ENCODE data around the gene BTBD9. TPM values are rescaled to one million over a fixed set of nuclear protein-coding genes. Genes with fewer than 3 reads are reported as not detected.

BTBD9 gene
- total RNA-seq, 2 experiments from 2014 or later = 11.0 to 13.8 TPM

DNA sequence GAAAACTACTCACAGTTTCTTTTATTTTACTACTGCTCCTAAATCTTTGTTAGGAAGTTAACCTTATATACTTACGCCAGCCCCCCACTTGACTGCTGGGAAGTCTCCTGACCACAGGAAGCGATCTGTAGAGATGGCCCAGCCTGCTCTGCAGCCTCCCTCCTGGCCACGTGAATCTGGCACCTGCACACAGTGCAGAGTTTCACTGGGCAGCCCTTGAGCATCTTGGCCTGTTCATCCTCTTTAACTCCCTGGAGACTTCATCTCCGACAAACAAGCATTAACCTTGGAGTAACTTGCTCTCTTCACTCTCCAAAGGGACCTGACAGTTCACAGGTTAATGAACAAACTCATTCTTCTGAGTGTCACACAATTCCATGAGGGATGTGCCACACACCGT is 294.1 kb downstream of the BTBD9 start:
- ATAC-seq (no peak), DNase-seq (no peak)
- Mint-ChIP-seq H3K27ac (no peak overlapping the region), H3K4me1 (no peaks in the 10 kb centered on the region), H3K9me3 (ENCODE audit: low read depth) (no peaks in the 10 kb centered on the region), H3K27me3 (no peaks in the 10 kb centered on the region), H3K4me3 (no peak overlapping the region), H3K36me3 (no peaks in the 10 kb centered on the region)
- CTCF ChIA-PET = no interaction called here

DNA sequence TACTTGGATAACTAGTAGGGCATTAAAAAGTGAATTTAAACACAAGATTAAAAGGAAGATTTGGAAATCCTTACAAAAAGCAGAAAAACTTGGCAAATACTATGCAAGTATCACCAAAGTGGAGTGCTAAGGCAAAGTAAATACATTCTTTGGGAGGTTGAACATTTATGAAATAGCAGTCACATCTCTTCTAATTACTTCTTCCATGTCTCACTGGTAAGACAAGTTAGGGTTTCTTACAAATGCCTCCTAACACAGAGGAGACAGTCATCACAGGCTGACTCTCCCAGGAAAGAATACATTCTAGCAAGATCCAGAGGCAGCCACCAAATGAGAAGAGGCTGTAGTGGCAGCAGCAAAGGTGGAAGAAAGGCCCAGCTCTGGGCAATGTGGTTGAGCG is 298.2 kb downstream of the BTBD9 start:
- Mint-ChIP-seq H3K9me3 (ENCODE audit: low read depth) (no peaks in the 10 kb centered on the region), H3K27ac (no peak overlapping the region), H3K4me1 (no peaks in the 10 kb centered on the region), H3K27me3 (no peaks in the 10 kb centered on the region), H3K36me3 (no peaks in the 10 kb centered on the region), H3K4me3 (no peak overlapping the region)
- CTCF ChIA-PET = no interaction called here
- no peak for DNase-seq
- no peak for ATAC-seq

DNA sequence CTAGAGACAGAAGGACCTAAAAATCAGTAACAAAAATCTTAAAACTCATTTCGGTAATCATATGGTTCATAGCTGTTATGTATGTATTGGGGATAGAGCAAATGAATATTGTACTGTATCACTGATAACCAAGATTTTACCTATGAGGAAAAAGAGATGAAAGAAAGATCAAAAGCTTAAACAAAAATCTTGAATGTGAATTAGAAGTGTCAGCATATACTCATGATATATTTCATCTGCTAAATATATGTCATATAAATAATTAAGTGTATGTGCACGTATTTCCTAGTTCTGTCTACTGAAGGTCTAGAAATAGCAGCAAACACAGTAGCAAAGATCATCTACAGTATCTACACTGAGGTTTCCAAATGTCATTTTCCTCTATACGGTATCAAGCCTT is 299.8 kb downstream of the BTBD9 start:
- DNase-seq = no peak
- ATAC-seq = no peak
- Mint-ChIP-seq H3K36me3 (peaks cover under 1% of the 10 kb centered on the region), H3K27ac (no peak overlapping the region), H3K4me3 (no peak overlapping the region), H3K4me1 (no peaks in the 10 kb centered on the region), H3K27me3 (no peaks in the 10 kb centered on the region), H3K9me3 (ENCODE audit: low read depth) (peaks cover 1% of the 10 kb centered on the region)
- CTCF ChIA-PET = no interaction called here

DNA sequence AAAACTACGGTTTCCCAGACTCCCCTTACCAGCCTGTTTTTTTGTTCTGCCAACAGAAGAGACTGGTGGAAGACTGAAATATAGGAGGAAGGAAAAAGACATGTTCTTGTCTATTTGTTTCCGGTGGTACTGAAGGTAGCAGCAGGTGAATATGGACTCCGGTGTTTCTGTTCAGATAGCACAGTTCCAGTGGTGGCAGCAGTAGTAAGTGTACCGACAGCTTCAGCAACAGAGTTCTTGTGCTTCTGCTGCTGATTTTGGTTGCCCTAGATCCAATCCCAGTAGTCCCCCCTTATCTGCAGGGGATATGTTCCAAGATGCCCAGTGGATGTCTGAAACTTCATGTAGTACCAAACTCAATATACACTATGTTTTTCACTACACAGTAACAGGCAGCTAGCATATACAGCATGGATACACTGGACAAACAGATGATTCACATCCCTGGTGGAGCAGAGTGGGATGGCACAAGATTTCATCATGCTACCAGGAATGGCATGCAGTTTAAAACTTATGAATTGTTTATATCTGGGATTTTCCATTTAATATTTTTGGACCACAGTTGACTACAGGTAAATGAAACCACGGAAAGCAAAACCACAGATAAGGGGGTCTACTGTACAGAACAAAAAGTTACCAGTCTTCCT is 301.8 kb downstream of the BTBD9 start:
- Mint-ChIP-seq H3K36me3 (peaks cover 12% of the 10 kb centered on the region), H3K27ac (no peak overlapping the region), H3K4me1 (no peaks in the 10 kb centered on the region), H3K4me3 (no peak overlapping the region), H3K27me3 (no peaks in the 10 kb centered on the region), H3K9me3 (ENCODE audit: low read depth) (peaks cover 10% of the 10 kb centered on the region)
- CTCF ChIA-PET = no interaction called here
- ATAC-seq = no peak
- DNase-seq = no peak

DNA sequence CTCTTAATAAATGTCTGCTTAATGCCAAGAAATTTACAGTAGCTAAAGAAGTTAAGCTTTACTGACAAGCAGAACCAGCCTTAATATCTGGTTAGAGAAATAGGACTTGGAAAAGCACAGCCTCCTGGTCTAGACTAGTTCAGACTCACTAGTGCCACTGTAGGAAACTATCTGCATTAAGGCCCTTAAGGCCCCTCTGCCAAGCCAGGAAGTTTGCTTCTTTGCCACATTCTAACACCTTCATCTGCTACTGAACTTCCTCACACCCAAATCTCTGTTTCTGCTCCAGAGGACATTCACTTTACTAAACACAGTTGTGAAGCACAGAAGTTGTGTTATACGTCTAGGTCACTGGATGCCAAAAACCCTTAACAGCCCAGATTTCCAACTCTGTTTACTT is 302.8 kb downstream of the BTBD9 start:
- CTCF ChIA-PET = no interaction called here
- no peak overlapping the region for H3K4me3 Mint-ChIP-seq

DNA sequence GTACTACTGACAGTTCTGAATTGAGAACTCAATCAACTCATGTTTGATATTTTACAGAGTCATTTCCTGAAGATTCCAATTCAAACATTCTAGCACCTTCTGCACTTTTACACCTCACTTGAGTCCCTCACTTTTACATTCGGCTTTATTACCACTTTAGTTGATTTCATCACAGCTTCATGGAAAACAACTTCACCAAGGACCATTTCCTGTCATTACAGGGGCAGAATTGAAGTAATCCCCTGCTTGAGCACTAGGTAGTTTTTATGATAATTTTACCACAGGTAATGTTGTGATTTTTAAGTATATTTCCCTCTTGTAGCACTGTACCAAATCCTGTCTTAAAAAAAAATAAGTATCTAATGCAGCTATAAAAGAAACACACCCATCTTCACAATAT is 312.9 kb downstream of the BTBD9 start:
- Mint-ChIP-seq H3K27me3 (no peaks in the 10 kb centered on the region), H3K27ac (no peak overlapping the region), H3K9me3 (ENCODE audit: low read depth) (no peaks in the 10 kb centered on the region), H3K36me3 (no peaks in the 10 kb centered on the region), H3K4me3 (no peak overlapping the region), H3K4me1 (no peaks in the 10 kb centered on the region)
- CTCF ChIA-PET = no interaction called here
- no peak for ATAC-seq
- DNase-seq = no peak

More for the DNA sequence above, 302.8 kb downstream of the BTBD9 start:
- peaks cover 12% of the 10 kb centered on the region for H3K36me3 Mint-ChIP-seq
- H3K27me3 Mint-ChIP-seq = no peaks in the 10 kb centered on the region
- no peak overlapping the region for H3K27ac Mint-ChIP-seq
- ATAC-seq (no peak), DNase-seq (no peak)
- H3K4me1 Mint-ChIP-seq = no peaks in the 10 kb centered on the region
- peaks cover 12% of the 10 kb centered on the region for H3K9me3 Mint-ChIP-seq (ENCODE audit: low read depth)

DNA sequence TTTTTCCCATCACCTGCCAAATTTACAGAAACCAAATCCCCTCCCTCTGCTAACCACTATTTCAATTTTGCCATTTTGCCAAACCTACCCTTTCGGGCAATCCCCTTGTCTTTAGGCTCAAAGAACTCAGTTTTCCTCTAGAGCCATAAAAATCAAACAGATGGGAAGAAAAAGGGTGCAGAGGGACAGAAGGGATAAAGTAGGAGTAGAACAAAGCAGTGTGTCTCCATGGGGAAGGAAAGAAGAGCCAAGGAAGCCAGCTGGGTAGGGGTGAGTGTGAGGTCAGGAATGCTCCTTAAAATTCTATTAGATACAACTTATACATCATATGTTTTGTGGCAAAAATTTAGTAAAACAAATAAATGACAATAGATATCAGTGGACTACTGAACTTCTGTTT is 316.5 kb downstream of the BTBD9 start:
- H3K9me3 Mint-ChIP-seq (ENCODE audit: low read depth) = no peaks in the 10 kb centered on the region
- H3K36me3 Mint-ChIP-seq = no peaks in the 10 kb centered on the region
- no peaks in the 10 kb centered on the region for H3K4me1 Mint-ChIP-seq
- no peaks in the 10 kb centered on the region for H3K27me3 Mint-ChIP-seq
- ATAC-seq (no peak), DNase-seq (no peak)
- CTCF ChIA-PET = no interaction called here
- H3K4me3 Mint-ChIP-seq = no peak overlapping the region
- no peak overlapping the region for H3K27ac Mint-ChIP-seq

DNA sequence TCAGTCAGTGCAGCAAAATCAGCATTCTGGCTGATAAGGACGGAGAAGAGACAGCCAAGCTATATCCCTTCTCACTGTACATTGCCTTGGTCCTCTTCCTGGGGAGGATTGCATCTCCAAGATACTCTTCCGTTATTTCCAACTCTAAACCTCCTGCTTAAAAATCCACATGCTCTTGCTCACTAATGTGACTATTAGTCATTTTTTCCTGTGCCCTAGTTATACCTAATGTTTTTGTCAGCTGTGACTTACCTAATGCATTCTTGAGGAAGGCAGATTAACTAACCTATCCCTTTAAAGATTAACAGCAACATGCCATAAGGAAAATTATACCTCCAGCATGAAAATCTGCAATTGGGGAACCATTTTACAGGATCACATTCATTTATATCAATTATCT is 317.6 kb downstream of the BTBD9 start:
- CTCF ChIA-PET = no interaction called here
- DNase-seq (no peak), ATAC-seq (no peak)
- Mint-ChIP-seq H3K27ac (no peak overlapping the region), H3K4me1 (no peaks in the 10 kb centered on the region), H3K27me3 (no peaks in the 10 kb centered on the region), H3K9me3 (ENCODE audit: low read depth) (no peaks in the 10 kb centered on the region), H3K36me3 (no peaks in the 10 kb centered on the region), H3K4me3 (no peak overlapping the region)

DNA sequence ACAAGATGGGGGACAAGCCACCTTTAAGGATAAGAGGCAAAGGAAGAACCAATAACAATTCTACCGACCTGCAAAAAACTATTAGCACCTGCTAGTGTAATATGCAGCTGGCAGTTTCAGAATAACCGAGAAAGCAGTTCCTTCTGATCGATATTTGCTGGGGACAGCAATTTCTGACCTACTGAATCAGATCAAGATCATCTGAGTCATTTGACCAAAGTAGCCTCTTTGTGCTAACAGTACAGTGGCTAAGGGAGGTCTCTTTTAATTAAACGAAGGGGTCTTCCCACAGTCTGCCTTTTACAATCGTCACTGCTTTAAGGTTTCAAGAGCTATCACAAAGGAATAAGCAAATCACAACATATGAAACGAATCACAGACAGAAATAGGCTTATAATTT is 318.9 kb downstream of the BTBD9 start:
- CTCF ChIA-PET = no interaction called here
- Mint-ChIP-seq H3K36me3 (no peaks in the 10 kb centered on the region), H3K27ac (no peak overlapping the region), H3K4me1 (no peaks in the 10 kb centered on the region), H3K9me3 (ENCODE audit: low read depth) (no peaks in the 10 kb centered on the region), H3K4me3 (no peak overlapping the region), H3K27me3 (no peaks in the 10 kb centered on the region)
- ATAC-seq = no peak
- DNase-seq = no peak

DNA sequence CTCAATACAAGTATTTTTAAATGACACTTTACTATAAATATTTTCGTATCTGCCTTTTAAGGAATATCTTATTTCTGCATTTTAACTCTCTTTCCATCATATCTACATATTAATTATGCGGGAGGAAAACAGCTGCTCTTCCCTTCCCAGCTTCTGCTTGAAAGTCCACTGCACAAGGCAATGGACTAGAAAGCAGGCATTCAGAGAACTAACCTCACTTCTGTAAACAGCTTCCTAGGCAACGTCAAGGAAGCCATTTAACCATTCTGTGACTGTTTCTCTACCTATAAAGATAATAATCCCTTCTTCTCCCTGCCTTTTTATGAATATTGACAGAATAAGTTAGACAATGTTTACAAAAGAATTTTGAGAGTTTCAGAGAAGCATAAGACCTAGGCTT is 319.4 kb downstream of the BTBD9 start:
- Mint-ChIP-seq H3K9me3 (ENCODE audit: low read depth) (no peaks in the 10 kb centered on the region), H3K36me3 (no peaks in the 10 kb centered on the region), H3K4me3 (no peak overlapping the region), H3K4me1 (no peaks in the 10 kb centered on the region), H3K27ac (no peak overlapping the region), H3K27me3 (no peaks in the 10 kb centered on the region)
- ATAC-seq (no peak), DNase-seq (no peak)
- CTCF ChIA-PET = no interaction called here

DNA sequence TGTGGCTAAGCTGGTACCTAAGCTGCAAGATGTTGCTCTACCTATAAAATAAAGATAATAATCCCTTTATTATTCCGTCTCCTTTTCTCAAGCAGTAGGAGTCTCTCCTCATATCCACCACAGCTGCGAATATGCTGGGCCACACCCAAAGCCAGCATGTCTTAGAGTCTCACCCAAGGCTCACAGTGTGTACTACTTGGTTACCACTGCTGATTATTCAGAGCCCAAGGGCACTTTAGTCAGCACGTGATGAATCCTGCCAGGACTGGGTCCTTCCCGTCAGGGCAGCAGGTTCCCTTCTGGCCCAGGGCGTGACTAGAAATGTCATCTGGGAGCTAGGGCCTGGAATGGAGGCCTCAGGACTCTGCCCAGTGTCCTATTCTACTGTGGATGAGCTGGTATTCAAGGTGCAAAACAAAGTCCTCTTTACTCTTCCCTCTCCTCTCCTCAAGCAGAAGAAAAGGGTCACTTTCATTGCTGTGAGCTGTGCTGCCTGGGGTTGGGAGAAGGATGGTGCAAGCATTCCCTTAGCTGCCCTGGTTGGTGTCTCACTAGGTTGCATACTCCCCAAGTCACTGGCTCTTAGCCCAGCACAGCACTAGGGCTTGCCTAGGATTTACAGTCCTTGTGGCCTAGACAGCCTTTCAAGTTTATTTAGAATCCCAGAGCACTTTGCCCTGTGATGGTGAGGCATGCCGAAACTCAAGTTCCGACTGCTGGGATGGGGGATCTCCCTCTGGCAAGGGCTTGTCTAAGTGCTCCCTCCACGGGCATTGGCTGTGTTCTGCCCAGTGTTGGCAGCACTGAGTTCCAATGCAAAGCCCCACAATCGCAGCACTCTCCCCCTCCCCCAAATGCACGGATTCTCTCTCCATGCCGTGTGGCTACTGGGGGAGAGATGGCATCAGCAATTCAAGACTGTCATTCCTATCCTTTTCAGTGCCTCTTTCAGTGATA is 320.2 kb downstream of the BTBD9 start:
- ATAC-seq (no peak), DNase-seq (no peak)
- Mint-ChIP-seq H3K9me3 (ENCODE audit: low read depth) (no peaks in the 10 kb centered on the region), H3K4me3 (no peak overlapping the region), H3K27ac (no peak overlapping the region), H3K4me1 (no peaks in the 10 kb centered on the region), H3K27me3 (no peaks in the 10 kb centered on the region), H3K36me3 (no peaks in the 10 kb centered on the region)
- CTCF ChIA-PET = no interaction called here

DNA sequence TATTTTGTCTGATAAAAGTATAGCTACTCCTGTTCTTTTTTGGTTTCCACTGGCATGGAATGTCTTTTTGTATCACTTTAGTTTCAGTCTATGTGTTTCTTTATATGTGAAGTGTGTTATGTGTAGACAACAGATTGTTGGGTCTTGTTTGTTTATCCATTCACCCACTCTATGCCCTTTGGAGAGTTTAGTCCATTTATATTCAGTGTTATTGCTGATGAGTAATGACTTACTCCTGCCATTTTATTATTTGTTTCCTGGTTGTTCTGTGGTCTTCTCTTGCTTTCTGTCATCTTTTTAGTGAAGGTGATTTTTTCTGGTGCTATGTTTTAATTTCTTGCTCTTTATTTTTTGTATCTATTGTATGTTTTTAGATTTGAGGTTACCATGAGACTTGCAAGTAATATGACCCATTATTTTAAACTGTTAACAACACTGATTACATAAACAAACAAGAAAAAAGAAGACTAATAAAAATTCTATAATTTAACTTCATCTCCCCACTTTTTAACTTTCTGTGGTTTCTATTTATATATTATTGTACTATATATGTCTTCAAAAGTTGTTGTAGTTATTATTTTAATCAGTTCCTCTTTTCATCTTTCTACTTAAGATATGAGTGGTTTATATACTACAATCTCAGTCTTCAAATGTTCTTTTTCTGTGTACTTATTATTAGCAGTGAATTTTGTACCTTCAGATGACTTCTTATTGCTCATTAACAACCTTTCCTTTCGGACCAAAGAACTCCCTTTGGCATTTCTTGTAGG is 323.4 kb downstream of the BTBD9 start:
- Mint-ChIP-seq H3K9me3 (ENCODE audit: low read depth) (no peaks in the 10 kb centered on the region), H3K27me3 (no peaks in the 10 kb centered on the region), H3K4me3 (no peak overlapping the region), H3K27ac (no peak overlapping the region), H3K36me3 (no peaks in the 10 kb centered on the region), H3K4me1 (no peaks in the 10 kb centered on the region)
- CTCF ChIA-PET = no interaction called here
- ATAC-seq = no peak
- no peak for DNase-seq

DNA sequence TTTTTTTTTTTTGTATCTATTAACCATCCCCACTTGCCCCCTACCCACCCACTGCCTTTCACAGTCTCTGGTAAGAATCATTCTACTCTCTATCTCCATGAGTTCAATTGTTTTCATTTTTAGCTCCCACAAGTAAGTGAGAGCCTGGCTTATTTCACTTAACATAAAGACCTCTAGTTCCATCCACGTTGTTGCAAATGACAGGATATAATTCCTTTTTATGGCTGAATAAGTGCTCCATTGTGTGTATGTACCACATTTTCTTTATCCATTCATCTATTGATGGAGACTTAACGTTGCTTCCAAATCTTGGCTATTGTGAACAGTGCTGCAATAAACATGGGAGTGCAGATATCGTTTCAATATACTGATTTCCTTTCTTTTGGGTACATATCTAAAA is 328.5 kb downstream of the BTBD9 start:
- H3K4me3 Mint-ChIP-seq = no peak overlapping the region
- DNase-seq = no peak
- H3K9me3 Mint-ChIP-seq (ENCODE audit: low read depth) = no peaks in the 10 kb centered on the region
- ATAC-seq = no peak
- peaks cover 17% of the 10 kb centered on the region for H3K4me1 Mint-ChIP-seq
- H3K27me3 Mint-ChIP-seq = no peaks in the 10 kb centered on the region
- no peak overlapping the region for H3K27ac Mint-ChIP-seq
- CTCF ChIA-PET = no interaction called here
- H3K36me3 Mint-ChIP-seq = no peaks in the 10 kb centered on the region

DNA sequence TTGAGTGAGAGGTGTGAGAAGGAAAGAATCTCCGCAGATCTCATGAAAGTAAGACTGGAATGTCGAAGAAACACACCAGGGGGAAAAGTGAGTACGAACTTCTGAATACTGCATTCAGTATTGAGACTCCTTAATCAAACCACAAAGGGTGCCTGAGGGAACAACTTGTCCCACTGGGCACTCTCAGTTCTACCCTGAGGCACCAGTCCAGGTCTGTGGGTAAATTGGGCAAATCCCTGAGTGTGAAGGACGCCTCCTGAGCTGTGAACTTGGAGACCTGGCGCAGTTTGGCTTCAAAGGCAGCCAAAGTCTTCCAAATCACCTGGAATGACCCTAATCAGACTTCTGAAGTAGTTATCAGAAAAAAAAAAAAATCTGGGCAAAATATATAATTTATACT is 329.7 kb downstream of the BTBD9 start:
- DNase-seq (no peak), ATAC-seq (no peak)
- CTCF ChIA-PET = interaction anchor here (0.9 kb wide), 1 partner anchor 326 kb away, joined by 3 read pairs; no protein-coding TSS in a partner anchor
- no peak overlapping the region for H3K4me3 Mint-ChIP-seq
- H3K27ac Mint-ChIP-seq = no peak overlapping the region
- no peaks in the 10 kb centered on the region for H3K27me3 Mint-ChIP-seq
- H3K36me3 Mint-ChIP-seq = no peaks in the 10 kb centered on the region
- no peaks in the 10 kb centered on the region for H3K9me3 Mint-ChIP-seq (ENCODE audit: low read depth)
- peaks cover 17% of the 10 kb centered on the region for H3K4me1 Mint-ChIP-seq

Data from activated CD8-positive, alpha-beta memory T cell treated with anti-CD3 and anti-CD28 coated beads, Interleukin-2, amount 10 ng/mL, durations not matched to agents 7 days and 5 days (primary cell).